Keratinocyte (primary cell): ENCODE measurements around the gene NDUFV1. TPM values are rescaled to one million over a fixed set of nuclear protein-coding genes. Genes with fewer than 3 reads are reported as not detected.

Experiments
- DNase-seq: peaks from one replicate; pipeline ENCODE4 v3.0.0-alpha.2; 2011; ENCODE audit warnings: low read depth, missing footprints, low spot score
- FAIRE-seq: peaks from 2 replicates; lab custom pipeline; 2011; peaks lifted over from hg19 to GRCh38; lab: Jason Lieb, UNC
- H2AFZ ChIP-seq: 2 replicates; pipeline ENCODE4 v1.6.0; 2012; ENCODE audit warnings: low read length, control low read depth, inconsistent platforms; ENCODE audit not compliant: control insufficient read depth
- H3K27ac ChIP-seq: 2 replicates; pipeline ENCODE4 v1.5.1; 2011; ENCODE audit warnings: low read length; ENCODE audit not compliant: control insufficient read depth, insufficient read depth
- H3K27me3 ChIP-seq: 3 replicates; pipeline ENCODE4 v1.6.0; 2011; ENCODE audit warnings: low read length; ENCODE audit not compliant: control insufficient read depth, insufficient read depth; ENCODE audit errors: extremely low read depth
- H3K36me3 ChIP-seq, 2 experiments: 2 replicates in 1 of 2; 3 replicates in 1 of 2; pipeline ENCODE4 v1.5.1; 2011; ENCODE audit warnings: low read length in 2 of 2, mild to moderate bottlenecking in 1 of 2; ENCODE audit not compliant: control insufficient read depth in 2 of 2, insufficient read depth in 2 of 2; ENCODE audit errors: extremely low read depth in 1 of 2
- H3K4me1 ChIP-seq: 3 replicates; pipeline ENCODE4 v1.5.1; 2011; ENCODE audit warnings: low read length; ENCODE audit not compliant: control insufficient read depth, insufficient read depth; ENCODE audit errors: extremely low read depth
- H3K4me2 ChIP-seq: 3 replicates; pipeline ENCODE4 v1.6.0; 2011; ENCODE audit warnings: low read depth, low read length; ENCODE audit not compliant: control insufficient read depth, insufficient read depth; ENCODE audit errors: extremely low read depth
- H3K4me3 ChIP-seq, 3 experiments: fragments of 200-600 bp in 1 of 3; sonication (generic) in 1 of 3; 2 replicates in 2 of 3; 3 replicates in 1 of 3; pipeline ENCODE4 v1.5.1; 2011 to 2016; ENCODE audit warnings: low read length in 3 of 3, mild to moderate bottlenecking in 3 of 3, control low read depth in 2 of 3, inconsistent platforms in 1 of 3, low read depth in 1 of 3, mixed read lengths in 1 of 3, mixed run types in 1 of 3, moderate library complexity in 1 of 3; ENCODE audit not compliant: control insufficient read depth in 2 of 3, insufficient read depth in 2 of 3; ENCODE audit errors: extremely low read depth in 1 of 3
- H3K79me2 ChIP-seq: 2 replicates; pipeline ENCODE4 v1.6.0; 2012; ENCODE audit warnings: low read length; ENCODE audit not compliant: control insufficient read depth, insufficient read depth
- H3K9ac ChIP-seq: 3 replicates; pipeline ENCODE4 v1.6.0; 2011; ENCODE audit warnings: low read length; ENCODE audit not compliant: control insufficient read depth, insufficient read depth; ENCODE audit errors: extremely low read depth
- H3K9me1 ChIP-seq: 3 replicates; pipeline ENCODE4 v1.6.0; 2011; ENCODE audit warnings: low read length; ENCODE audit not compliant: control insufficient read depth, insufficient read depth; ENCODE audit errors: extremely low read depth
- H3K9me3 ChIP-seq: 2 replicates; pipeline ENCODE4 v1.5.1; 2012; ENCODE audit warnings: low read depth, low read length; ENCODE audit not compliant: control insufficient read depth
- H4K20me1 ChIP-seq: 3 replicates; pipeline ENCODE4 v1.6.0; 2011; ENCODE audit warnings: low read length; ENCODE audit not compliant: control insufficient read depth, insufficient read depth; ENCODE audit errors: extremely low read depth
- EZH2 ChIP-seq: IDR thresholded peaks from one replicate; pipeline ENCODE4 v1.6.1; 2012; ENCODE audit warnings: inconsistent platforms, mild to moderate bottlenecking, low read length, moderate library complexity
- dilution Hi-C: fragments of 300-500 bp; cut with MboI; formaldehyde crosslinking; loops from one replicate; pipeline ENCODE4 v1.7.0; 2020; ENCODE audit warnings: low sequenced_read_pairs; ENCODE audit not compliant: extremely low pct_ligation_motif_present
- polyA plus RNA-seq, 5 experiments: library from polyadenylated mRNA; depleted of rRNA in 3 of 5; stranded (reverse) in 3 of 5; stranded (forward) in 1 of 5; unstranded in 1 of 5; fragments of >200 nt; gene quantifications; 1 replicate in 1 of 5; 2 replicates in 3 of 5; 3 replicates in 1 of 5; pipeline versions ENCODE4 v1.2.1 to v1.2.3, GENCODE V29; 2011 to 2012; ENCODE audit warnings: missing spikeins in 2 of 5, low read depth in 1 of 5, low replicate concordance in 1 of 5
- TF ChIP-seq, protein P1 (sequence below), 3 experiments: IDR thresholded peaks in 1 of 3; conservative IDR thresholded peaks in 1 of 3; optimal IDR thresholded peaks in 1 of 3; 2 replicates in 2 of 3; 3 replicates in 1 of 3; pipeline versions ENCODE3 to v1.5.1; 2011; ENCODE audit warnings: low read length in 3 of 3, mild to moderate bottlenecking in 3 of 3, moderate library complexity in 2 of 3, control low read depth in 1 of 3, inconsistent platforms in 1 of 3; ENCODE audit not compliant: insufficient read depth in 2 of 3; ENCODE audit errors: extremely low read depth in 1 of 3

The NDUFV1 gene
- polyA plus RNA-seq, 1 donor (not counting 4 experiments of a cell fraction or from before 2014, with no cell fraction given): 102 TPM

DNA sequence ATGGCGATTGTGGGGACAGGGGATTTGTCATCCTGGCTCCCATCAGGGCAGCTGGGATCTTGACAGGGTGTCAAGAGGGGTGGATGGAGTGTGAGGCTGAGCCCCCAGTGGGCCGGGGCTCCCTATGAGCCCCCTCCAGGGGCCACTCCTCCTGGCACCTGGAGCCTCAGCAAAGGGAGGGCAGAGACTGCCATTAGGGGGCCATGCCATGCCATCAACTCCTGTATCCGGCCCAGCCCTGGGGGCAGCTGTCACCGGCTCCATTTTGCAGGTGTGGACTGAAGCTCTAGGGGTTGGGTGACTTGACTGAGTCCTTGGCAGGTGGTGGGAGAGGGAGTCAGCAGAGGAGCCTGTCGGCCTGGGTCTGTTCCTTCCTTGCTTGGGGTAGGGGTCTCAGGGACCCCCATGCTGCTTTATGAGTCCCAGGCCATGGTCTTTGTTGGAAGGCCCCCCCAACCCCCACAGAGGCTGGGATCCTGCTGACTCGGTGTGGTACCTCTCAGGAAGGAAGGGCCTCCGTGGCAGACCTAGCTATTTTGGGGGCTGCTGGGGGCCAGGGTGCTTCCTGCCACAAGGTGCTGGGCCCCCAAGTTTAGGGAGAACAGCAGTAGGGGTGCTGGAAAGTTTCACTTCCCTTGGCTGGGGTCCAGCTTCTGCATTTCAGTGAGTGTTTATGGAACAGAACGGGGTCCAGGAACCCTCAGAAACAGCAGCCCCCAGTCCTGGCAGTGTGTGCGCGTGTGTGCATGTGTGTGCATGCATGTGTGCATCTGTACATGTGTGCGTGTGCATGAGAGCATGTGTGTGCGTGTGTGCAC, 42.3 kb downstream of the NDUFV1 start:
- Histone ChIP-seq H3K27ac (no peak overlapping the region), H3K9me3 (no peaks in the 10 kb centered on the region), H3K79me2 (no peaks in the 10 kb centered on the region), H2AFZ (no peak overlapping the region), H3K9ac (no peak overlapping the region), H3K4me1 (peaks cover 6% of the 10 kb centered on the region), H3K4me2 (no peak overlapping the region), H3K36me3 (no peaks in the 10 kb centered on the region), H3K27me3 (no peaks in the 10 kb centered on the region), H4K20me1 (no peaks in the 10 kb centered on the region), H3K9me1 (no peaks in the 10 kb centered on the region), H3K4me3 (no peak overlapping the region)
- dilution Hi-C loops: no loop called here
- DNase-seq (no peak), FAIRE-seq (no peak)
- TF ChIP-seq, protein P1, sequence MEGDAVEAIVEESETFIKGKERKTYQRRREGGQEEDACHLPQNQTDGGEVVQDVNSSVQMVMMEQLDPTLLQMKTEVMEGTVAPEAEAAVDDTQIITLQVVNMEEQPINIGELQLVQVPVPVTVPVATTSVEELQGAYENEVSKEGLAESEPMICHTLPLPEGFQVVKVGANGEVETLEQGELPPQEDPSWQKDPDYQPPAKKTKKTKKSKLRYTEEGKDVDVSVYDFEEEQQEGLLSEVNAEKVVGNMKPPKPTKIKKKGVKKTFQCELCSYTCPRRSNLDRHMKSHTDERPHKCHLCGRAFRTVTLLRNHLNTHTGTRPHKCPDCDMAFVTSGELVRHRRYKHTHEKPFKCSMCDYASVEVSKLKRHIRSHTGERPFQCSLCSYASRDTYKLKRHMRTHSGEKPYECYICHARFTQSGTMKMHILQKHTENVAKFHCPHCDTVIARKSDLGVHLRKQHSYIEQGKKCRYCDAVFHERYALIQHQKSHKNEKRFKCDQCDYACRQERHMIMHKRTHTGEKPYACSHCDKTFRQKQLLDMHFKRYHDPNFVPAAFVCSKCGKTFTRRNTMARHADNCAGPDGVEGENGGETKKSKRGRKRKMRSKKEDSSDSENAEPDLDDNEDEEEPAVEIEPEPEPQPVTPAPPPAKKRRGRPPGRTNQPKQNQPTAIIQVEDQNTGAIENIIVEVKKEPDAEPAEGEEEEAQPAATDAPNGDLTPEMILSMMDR (optimal IDR thresholded peaks at IDR 0.05 in 1 of 3, IDR thresholded peaks at IDR 0.05 in 1 of 3, conservative IDR thresholded peaks at IDR 0.05 in 1 of 3; ENCODE audit: extremely low read depth in 1 of 3, insufficient read depth in 2 of 3, low read length in 3 of 3): no peak
- no peak for TF ChIP-seq EZH2

DNA sequence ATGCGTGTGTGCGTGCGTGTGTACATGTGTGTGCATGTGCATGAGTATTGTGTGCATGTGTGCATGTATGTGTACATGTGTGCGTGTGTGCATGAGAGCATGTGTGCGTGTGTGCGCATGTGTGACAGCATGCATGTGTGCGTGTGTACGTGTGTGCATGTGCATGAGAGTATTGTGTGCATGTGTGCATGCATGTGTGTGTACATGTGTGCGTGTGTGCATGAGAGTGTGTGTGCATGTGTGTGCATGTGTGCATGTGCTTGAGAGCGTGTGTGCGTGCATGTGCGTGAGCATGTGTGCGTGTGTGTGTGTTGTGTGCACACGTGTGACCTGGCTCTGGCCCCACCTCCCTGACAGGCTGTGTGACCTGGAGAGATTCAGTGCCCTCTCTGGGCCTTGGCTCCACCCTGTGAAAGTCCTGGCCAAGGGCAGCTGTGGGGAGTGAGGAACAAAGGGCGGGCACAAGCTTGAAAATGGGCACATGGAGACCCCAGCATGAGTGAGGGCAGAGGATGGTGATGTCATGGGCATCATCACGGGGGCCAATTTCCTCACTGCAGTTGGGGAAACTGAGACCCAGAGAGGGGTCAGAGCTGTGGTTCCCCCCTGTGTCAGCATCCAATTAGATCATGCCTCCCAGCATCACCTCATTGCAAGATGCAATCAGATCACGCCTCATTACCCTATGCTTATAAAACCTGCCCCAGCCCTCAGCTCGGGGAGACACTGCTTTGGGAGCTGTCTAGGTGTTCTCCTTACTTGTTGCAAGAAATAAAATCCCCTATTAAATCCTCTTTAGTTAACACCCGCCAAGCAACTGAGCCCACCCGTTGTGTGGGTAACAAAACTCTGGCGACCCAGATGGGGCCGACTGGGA, 43.1 kb downstream of the NDUFV1 start:
- no peak for DNase-seq
- Histone ChIP-seq H3K27me3 (no peaks in the 10 kb centered on the region), H3K4me2 (no peak overlapping the region), H3K9me1 (no peaks in the 10 kb centered on the region), H3K4me1 (peaks cover 6% of the 10 kb centered on the region), H3K9me3 (no peaks in the 10 kb centered on the region), H3K9ac (no peak overlapping the region), H4K20me1 (no peaks in the 10 kb centered on the region), H3K79me2 (no peaks in the 10 kb centered on the region), H3K27ac (no peak overlapping the region), H3K4me3 (no peak overlapping the region), H3K36me3 (no peaks in the 10 kb centered on the region), H2AFZ (no peak overlapping the region)
- dilution Hi-C loops: no loop called here
- TF ChIP-seq, protein P1 (optimal IDR thresholded peaks at IDR 0.05 in 1 of 3, IDR thresholded peaks at IDR 0.05 in 1 of 3, conservative IDR thresholded peaks at IDR 0.05 in 1 of 3; ENCODE audit: extremely low read depth in 1 of 3, insufficient read depth in 2 of 3, low read length in 3 of 3): no peak
- no peak for TF ChIP-seq EZH2
- no peak for FAIRE-seq
